ENCODE measurements around the gene RWDD4. TPM values are rescaled to one million over a fixed set of nuclear protein-coding genes. Genes with fewer than 3 reads are reported as not detected.

RWDD4 gene
- total RNA-seq, 2 experiments from 2014 or later = 9.9 to 10.5 TPM

GRCh38 chr4:183698909-183699308 lies 39.9 kb upstream of the RWDD4 start:
- no peaks in the 10 kb centered on the region for H3K9me3 ChIP-seq (ENCODE audit: control insufficient read depth in 1 of 2, insufficient read depth in 1 of 2, low read length in 2 of 2)
- Mint-ChIP-seq H3K4me3 (no peak overlapping the region), H3K4me1 (ENCODE audit: low read depth) (no peaks in the 10 kb centered on the region), H3K36me3 (ENCODE audit: low read depth) (peaks cover 95% of the 10 kb centered on the region), H3K27ac (no peak overlapping the region), H3K27me3 (no peaks in the 10 kb centered on the region), H3K9me3 (no peaks in the 10 kb centered on the region)
- no peak overlapping the region for H3K4me3 ChIP-seq (ENCODE audit: low read length)
- no peak for DNase-seq
- no peaks in the 10 kb centered on the region for H3K4me1 ChIP-seq (ENCODE audit: insufficient read depth, low read length)
- ATAC-seq (ENCODE audit: poor library complexity) = no peak
- no peaks in the 10 kb centered on the region for H3K27me3 ChIP-seq (ENCODE audit: control insufficient read depth in 1 of 2, insufficient read depth in 2 of 2, low read length in 2 of 2)
- intact Hi-C loops (cut with DNase I, micrococcal nuclease) = no loop called here
- CTCF ChIA-PET = no interaction called here
- no peak overlapping the region for H3K27ac ChIP-seq (ENCODE audit: low read depth in 1 of 2, low read length in 2 of 2)
- no peak for TF ChIP-seq CTCF (IDR thresholded peaks at IDR 0.05)
- POLR2A ChIA-PET = no interaction called here
- peaks cover 76% of the 10 kb centered on the region for H3K36me3 ChIP-seq (ENCODE audit: insufficient read depth, low read length)

GRCh38 chr4:183691897-183692296 lies 32.9 kb upstream of the RWDD4 start:
- Histone ChIP-seq H3K4me3 (ENCODE audit: low read length) (no peak overlapping the region), H3K36me3 (ENCODE audit: insufficient read depth, low read length) (peaks cover 64% of the 10 kb centered on the region), H3K27me3 (ENCODE audit: control insufficient read depth in 1 of 2, insufficient read depth in 2 of 2, low read length in 2 of 2) (no peaks in the 10 kb centered on the region), H3K4me1 (ENCODE audit: insufficient read depth, low read length) (no peaks in the 10 kb centered on the region), H3K9me3 (ENCODE audit: control insufficient read depth in 1 of 2, insufficient read depth in 1 of 2, low read length in 2 of 2) (no peaks in the 10 kb centered on the region), H3K27ac (ENCODE audit: low read depth in 1 of 2, low read length in 2 of 2) (no peak overlapping the region)
- peaks cover 79% of the 10 kb centered on the region for H3K36me3 Mint-ChIP-seq (ENCODE audit: low read depth)
- no peak overlapping the region for H3K27ac Mint-ChIP-seq
- ChIA-PET POLR2A (no interaction called here), CTCF (interaction anchor here (1.4 kb wide), 1 partner anchor 13 kb away, joined by 3 read pairs; no protein-coding TSS in a partner anchor)
- DNase-seq (no peak), ATAC-seq (ENCODE audit: poor library complexity) (no peak)
- H3K9me3 Mint-ChIP-seq = no peaks in the 10 kb centered on the region
- intact Hi-C loops (cut with DNase I, micrococcal nuclease) = no loop called here
- no peak for TF ChIP-seq CTCF (IDR thresholded peaks at IDR 0.05)
- H3K27me3 Mint-ChIP-seq = no peaks in the 10 kb centered on the region
- no peak overlapping the region for H3K4me3 Mint-ChIP-seq
- H3K4me1 Mint-ChIP-seq (ENCODE audit: low read depth) = no peaks in the 10 kb centered on the region

GRCh38 chr4:183691006-183691405 lies 32.0 kb upstream of the RWDD4 start:
- Mint-ChIP-seq H3K27me3 (no peaks in the 10 kb centered on the region), H3K36me3 (ENCODE audit: low read depth) (peaks cover 79% of the 10 kb centered on the region), H3K27ac (no peak overlapping the region), H3K9me3 (no peaks in the 10 kb centered on the region), H3K4me3 (no peak overlapping the region), H3K4me1 (ENCODE audit: low read depth) (no peaks in the 10 kb centered on the region)
- H3K4me1 ChIP-seq (ENCODE audit: insufficient read depth, low read length) = no peaks in the 10 kb centered on the region
- no peaks in the 10 kb centered on the region for H3K27me3 ChIP-seq (ENCODE audit: control insufficient read depth in 1 of 2, insufficient read depth in 2 of 2, low read length in 2 of 2)
- ATAC-seq (ENCODE audit: poor library complexity) (no peak), DNase-seq (no peak)
- H3K9me3 ChIP-seq (ENCODE audit: control insufficient read depth in 1 of 2, insufficient read depth in 1 of 2, low read length in 2 of 2) = no peaks in the 10 kb centered on the region
- peaks cover 64% of the 10 kb centered on the region for H3K36me3 ChIP-seq (ENCODE audit: insufficient read depth, low read length)
- ChIA-PET POLR2A (no interaction called here), CTCF (interaction anchor here (0.6 to 1.4 kb wide), 2 partner anchors 12 to 1428 kb away, joined by 3 read pairs; no protein-coding TSS in a partner anchor)
- no peak overlapping the region for H3K4me3 ChIP-seq (ENCODE audit: low read length)
- no peak overlapping the region for H3K27ac ChIP-seq (ENCODE audit: low read depth in 1 of 2, low read length in 2 of 2)
- intact Hi-C loops (cut with DNase I, micrococcal nuclease) = no loop called here
- no peak for TF ChIP-seq CTCF (IDR thresholded peaks at IDR 0.05)

Measured in CD4-positive, alpha-beta T cell (primary cell).